GM12875 (cell line): ENCODE measurements around the gene AIG1.

Experiments
- H3K4me3 ChIP-seq: one replicate; pipeline ENCODE4 v1.5.1; 2011; ENCODE audit warnings: low read depth, low read length, control low read depth
- CTCF ChIP-seq: IDR thresholded peaks from 2 replicates; pipeline ENCODE4 v1.5.1; 2011; ENCODE audit warnings: low read depth, mild to moderate bottlenecking, control low read depth, inconsistent platforms, low read length, moderate library complexity, borderline replicate concordance; ENCODE audit not compliant: insufficient read depth

AIG1 gene

GRCh38 chr6:143099647-143100046 lies 39.0 kb downstream of the AIG1 start:
- TF ChIP-seq CTCF: no peak
- no peak overlapping the region for H3K4me3 ChIP-seq

GRCh38 chr6:143100429-143100828 lies 39.7 kb downstream of the AIG1 start:
- no peak overlapping the region for H3K4me3 ChIP-seq
- TF ChIP-seq CTCF: no peak

GRCh38 chr6:143103916-143104315 lies 43.2 kb downstream of the AIG1 start:
- no peak for TF ChIP-seq CTCF
- no peak overlapping the region for H3K4me3 ChIP-seq

- no peak for TF ChIP-seq CTCF
- no peak overlapping the region for H3K4me3 ChIP-seq
Measured at GRCh38 chr6:143107440-143107839, 46.8 kb downstream of the AIG1 start.

GRCh38 chr6:143107911-143108761 lies 47.4 kb downstream of the AIG1 start:
- TF ChIP-seq CTCF: no peak
- H3K4me3 ChIP-seq: no peak overlapping the region

- no peak overlapping the region for H3K4me3 ChIP-seq
- TF ChIP-seq CTCF: no peak
Measured at GRCh38 chr6:143109196-143109595, 48.5 kb downstream of the AIG1 start.

GRCh38 chr6:143110572-143110971 lies 49.9 kb downstream of the AIG1 start:
- no peak overlapping the region for H3K4me3 ChIP-seq
- no peak for TF ChIP-seq CTCF
